ENCODE data around the gene EXD3. TPM values are rescaled to one million over a fixed set of nuclear protein-coding genes. Genes with fewer than 3 reads are reported as not detected.

Gene EXD3
- total RNA-seq, 2 experiments from 2014 or later: 20.8 to 27.0 TPM

- H3K4me3 ChIP-seq (ENCODE audit: low read depth, low read length, poor library complexity, severe bottlenecking): peak overlapping the region; percentile 55
- no peaks in the 10 kb centered on the region for H3K36me3 ChIP-seq (ENCODE audit: insufficient read depth, low read length)
- no peak overlapping the region for H3K27ac ChIP-seq (ENCODE audit: low read depth, low read length, poor library complexity, severe bottlenecking)
- no peaks in the 10 kb centered on the region for H3K79me2 ChIP-seq (ENCODE audit: insufficient read depth, low read depth, low read length)
- no peak overlapping the region for H2AFZ ChIP-seq (ENCODE audit: low read length)
- BruUV-seq (replicated peaks): no TSS peak
- no peak for DNase-seq (ENCODE audit: low spot score)
- peak overlapping the region; percentile 46; the same call in 1 of the 2 replicates for H3K4me2 ChIP-seq (ENCODE audit: low read length)
- no peak for TF ChIP-seq EZH2phosphoT487 (IDR thresholded peaks at IDR 0.05; ENCODE audit: borderline replicate concordance, low read depth, low read length)
- no peak for TF ChIP-seq CTCF (conservative IDR thresholded peaks at IDR 0.05; ENCODE audit: low read length)
- POLR2A ChIA-PET: no interaction called here
- peaks cover 38% of the 10 kb centered on the region for H3K4me1 ChIP-seq (ENCODE audit: insufficient read depth, low read length, poor library complexity, severe bottlenecking)
- H3K9me2 ChIP-seq (ENCODE audit: insufficient read depth, low read length): no peaks in the 10 kb centered on the region
- H4K20me1 ChIP-seq (ENCODE audit: insufficient read depth, low read length): no peaks in the 10 kb centered on the region
- CTCF ChIA-PET (ENCODE audit: unreplicated experiment): no interaction called here
- intact Hi-C loops (cut with micrococcal nuclease; ENCODE audit: unreplicated experiment): no loop called here
- H3K9me3 ChIP-seq (ENCODE audit: low read length): no peaks in the 10 kb centered on the region; the same call in 1 of the 2 replicates
These were observed 126.9 kb downstream of the EXD3 start for GRCh38 chr9:137295849-137296669.

DNA sequence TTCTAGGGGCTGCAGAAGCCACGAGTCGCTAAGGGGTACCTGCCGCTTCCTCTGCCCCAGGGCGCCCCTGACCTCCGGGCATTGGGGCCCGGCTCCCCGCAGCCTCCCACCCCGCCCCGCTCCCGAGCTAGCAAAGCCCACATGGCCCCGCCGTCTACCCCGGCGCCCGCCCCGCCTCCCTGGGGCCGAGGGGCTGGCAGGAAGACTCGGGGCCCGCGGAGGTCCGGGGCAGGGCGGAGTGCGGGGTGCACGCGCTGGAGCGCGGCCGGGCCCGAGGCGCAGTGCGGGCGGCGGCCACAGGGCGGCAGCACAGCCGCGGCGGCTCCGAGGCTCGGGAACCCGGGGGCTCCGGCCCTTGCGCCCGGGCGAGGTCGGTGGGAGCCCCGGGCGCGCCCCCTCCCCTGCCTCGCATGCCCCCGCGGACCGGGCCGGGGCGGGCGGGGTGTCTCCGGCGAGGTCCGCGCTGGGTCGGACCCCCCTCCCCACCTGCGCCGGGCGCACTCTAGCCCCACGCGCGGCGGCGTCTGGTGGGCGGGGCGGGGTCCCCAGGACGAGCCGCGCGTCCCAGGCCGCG, 127.6 kb downstream of the EXD3 start:
- Histone ChIP-seq H2AFZ (ENCODE audit: low read length) (no peak overlapping the region), H3K9me3 (ENCODE audit: low read length) (no peaks in the 10 kb centered on the region; the same call in 1 of the 2 replicates), H3K9me2 (ENCODE audit: insufficient read depth, low read length) (no peaks in the 10 kb centered on the region), H3K27ac (ENCODE audit: low read depth, low read length, poor library complexity, severe bottlenecking) (no peak overlapping the region), H3K4me2 (ENCODE audit: low read length) (peak overlapping the region; percentile 46; the same call in 1 of the 2 replicates), H3K4me3 (ENCODE audit: low read depth, low read length, poor library complexity, severe bottlenecking) (peak overlapping the region; percentile 55), H4K20me1 (ENCODE audit: insufficient read depth, low read length) (no peaks in the 10 kb centered on the region), H3K4me1 (ENCODE audit: insufficient read depth, low read length, poor library complexity, severe bottlenecking) (peaks cover 30% of the 10 kb centered on the region), H3K79me2 (ENCODE audit: insufficient read depth, low read depth, low read length) (no peaks in the 10 kb centered on the region), H3K36me3 (ENCODE audit: insufficient read depth, low read length) (no peaks in the 10 kb centered on the region)
- no TSS peak for BruUV-seq (replicated peaks)
- ChIA-PET POLR2A (no interaction called here), CTCF (ENCODE audit: unreplicated experiment) (no interaction called here)
- intact Hi-C loops (cut with micrococcal nuclease; ENCODE audit: unreplicated experiment): no loop called here
- peak; percentile 61 for DNase-seq (ENCODE audit: low spot score)
- TF ChIP-seq EZH2phosphoT487 (IDR thresholded peaks at IDR 0.05; ENCODE audit: borderline replicate concordance, low read depth, low read length) (no peak), CTCF (conservative IDR thresholded peaks at IDR 0.05; ENCODE audit: low read length) (peak; percentile 60)
